K562 (cell line): Measurements from ENCODE around the gene RBBP4. TPM values are rescaled to one million over a fixed set of nuclear protein-coding genes. Genes with fewer than 3 reads are reported as not detected.

Source experiments
- BRF1 ChIP-seq: IDR thresholded peaks from 3 replicates; pipeline ENCODE4 v1.6.1; 2011; ENCODE audit warnings: borderline replicate concordance, mild to moderate bottlenecking; ENCODE audit not compliant: insufficient read length; ENCODE audit errors: extremely low read depth
- E2F5 ChIP-seq: sonication (generic); formaldehyde crosslinking; IDR thresholded peaks from 2 replicates; pipeline ENCODE4 v1.8.0; 2022; ENCODE audit warnings: mild to moderate bottlenecking, missing genetic modification reagents
- ELF1 ChIP-seq: fragments of 200-800 bp; sonication (Bioruptor generic); IDR thresholded peaks from 2 replicates; pipeline ENCODE4 v1.6.1; 2016; ENCODE audit warnings: missing genetic modification characterization, missing compliant biosample characterization
- FOXP4 ChIP-seq: sonication (generic); formaldehyde crosslinking; IDR thresholded peaks from 2 replicates; pipeline ENCODE4 v1.8.0; 2022; ENCODE audit warnings: mild to moderate bottlenecking, missing genetic modification reagents, borderline replicate concordance
- HLTF ChIP-seq: fragments of 450-650 bp; IDR thresholded peaks from 2 replicates; pipeline ENCODE4 v1.6.1; 2016
- KHSRP ChIP-seq: fragments of 450-650 bp; IDR thresholded peaks from 2 replicates; pipeline ENCODE4 v1.6.1; 2017
- L3MBTL2 ChIP-seq: fragments of 450-650 bp; IDR thresholded peaks from 2 replicates; pipeline ENCODE4 v1.6.1; 2016; ENCODE audit warnings: mild to moderate bottlenecking, moderate library complexity
- MEIS2 ChIP-seq: fragments of 450-650 bp; IDR thresholded peaks from 2 replicates; pipeline ENCODE4 v1.6.1; 2014; ENCODE audit warnings: mild to moderate bottlenecking; ENCODE audit not compliant: partially characterized antibody
- POLR2B ChIP-seq: fragments of 450-650 bp; IDR thresholded peaks from 2 replicates; pipeline ENCODE4 v1.6.1; 2018; ENCODE audit warnings: low read depth; ENCODE audit not compliant: partially characterized antibody
- SAFB ChIP-seq: fragments of 200-400 bp; formaldehyde crosslinking; IDR thresholded peaks from 2 replicates; pipeline ENCODE4 v1.6.1; 2017; ENCODE audit warnings: low read depth, low read length, borderline replicate concordance
- SFPQ ChIP-seq: fragments of 200-400 bp; formaldehyde crosslinking; IDR thresholded peaks from 2 replicates; pipeline ENCODE4 v1.6.1; 2017; ENCODE audit warnings: mild to moderate bottlenecking, low read depth, low read length, moderate library complexity
- SRSF3 ChIP-seq: fragments of 200-400 bp; formaldehyde crosslinking; IDR thresholded peaks from 2 replicates; pipeline ENCODE4 v1.6.1; 2016; ENCODE audit warnings: mild to moderate bottlenecking, low read length, moderate library complexity; ENCODE audit not compliant: insufficient read depth
- TCFL5 ChIP-seq: fragments of 250-450 bp; sonication (Bioruptor Pico); conservative IDR thresholded peaks from 2 replicates; pipeline ENCODE4 v1.6.1; 2021; ENCODE audit warnings: mild to moderate bottlenecking, moderate library complexity, matching md5 sums
- TEAD2 ChIP-seq: fragments of 450-650 bp; IDR thresholded peaks from 2 replicates; pipeline ENCODE4 v1.6.1; 2016; ENCODE audit warnings: missing genetic modification characterization, control low read depth, missing compliant biosample characterization
- USF2 ChIP-seq: sonication (generic); formaldehyde crosslinking; IDR thresholded peaks from 2 replicates; pipeline ENCODE4 v1.5.0; 2020; ENCODE audit warnings: missing genetic modification reagents
- ZFPM2 ChIP-seq: fragments of 250-450 bp; sonication (Bioruptor Pico); IDR thresholded peaks from 2 replicates; pipeline ENCODE4 v1.5.1; 2022; ENCODE audit warnings: mild to moderate bottlenecking
- ZNF408 ChIP-seq: fragments of 250-450 bp; sonication (Bioruptor Pico); IDR thresholded peaks from 2 replicates; pipeline ENCODE4 v1.4.0; 2020; ENCODE audit warnings: low read depth, mild to moderate bottlenecking, moderate library complexity
- ZNF444 ChIP-seq: fragments of 250-450 bp; sonication (Bioruptor Pico); IDR thresholded peaks from 2 replicates; pipeline ENCODE4 v1.4.0; 2020; ENCODE audit warnings: mild to moderate bottlenecking, moderate library complexity
- ZNF445 ChIP-seq: fragments of 250-450 bp; sonication (Bioruptor Pico); IDR thresholded peaks from 2 replicates; pipeline ENCODE4 v1.4.0; 2020; ENCODE audit warnings: low read depth, mild to moderate bottlenecking, moderate library complexity
- ZNF57 ChIP-seq: fragments of 450-650 bp; formaldehyde crosslinking; IDR thresholded peaks from 2 replicates; pipeline ENCODE4 v1.4.0; 2020; ENCODE audit warnings: mild to moderate bottlenecking, moderate library complexity
- ZNF740 ChIP-seq, 3 experiments: fragments of 200-800 bp in 1 of 3; sonication (Bioruptor generic) in 1 of 3; sonication (generic) in 1 of 3; formaldehyde crosslinking in 1 of 3; IDR thresholded peaks; 2 replicates each; pipeline versions ENCODE4 v1.6.1 to v1.8.0; 2016 to 2022; ENCODE audit warnings: mild to moderate bottlenecking in 2 of 3, missing compliant biosample characterization in 2 of 3, missing genetic modification characterization in 2 of 3, missing genetic modification reagents in 1 of 3
- ZSCAN29 ChIP-seq: fragments of 450-650 bp; IDR thresholded peaks from 2 replicates; pipeline ENCODE4 v1.6.1; 2017
- polyA plus RNA-seq, 8 experiments: library from polyadenylated mRNA; depleted of rRNA in 4 of 8; stranded (reverse) in 5 of 8; unstranded in 3 of 8; fragments of >200 nt; fragmentation: Nextera tagmentation in 2 of 8; fragmentation: Illumina TruSeq in 1 of 8; extraction: Ambion mirVana in 2 of 8; extraction: Trizol in 1 of 8; gene quantifications; 2 replicates each; pipeline versions ENCODE4 v1.2.1 to v1.2.3, GENCODE V29; 2011 to 2014; ENCODE audit warnings: inconsistent platforms in 1 of 8, missing spikeins in 1 of 8
- total RNA-seq, 7 experiments: library from RNA; depleted of rRNA in 6 of 7; stranded (reverse); fragments of >200 nt in 6 of 7; fragmentation: Illumina TruSeq in 2 of 7; extraction: Trizol in 2 of 7; gene quantifications; 2 replicates each; pipeline versions ENCODE4 v1.2.1 to v1.2.3, GENCODE V29; 2011 to 2021; ENCODE audit warnings: low replicate concordance in 1 of 7

RBBP4 gene
- total and polyA plus RNA-seq, 9 of the 15 experiments (the other 6 are each of a cell fraction or from before 2014, with no cell fraction given): 185 to 409 (median 259) TPM

- peak; percentile 86 for TF ChIP-seq ZNF444
- peak; percentile 99 for TF ChIP-seq L3MBTL2
- TF ChIP-seq ZFPM2 (CRISPR knock-in tag): 0 out of 2 replicates have a peak, but pooled peaks have one; percentile 26
- peak; percentile 88 for TF ChIP-seq ELF1 (tag)
- no peak for TF ChIP-seq ZSCAN29
- TF ChIP-seq SRSF3: peak; percentile 78; the same call in 1 of the 2 replicates
- TF ChIP-seq BRF1: no peak
- peak; percentile 95 for TF ChIP-seq TEAD2 (tag)
- TF ChIP-seq POLR2B: peak; percentile 85
- TF ChIP-seq KHSRP: no peak
- no peak for TF ChIP-seq SAFB
- peak; percentile 73 for TF ChIP-seq MEIS2
- peak; percentile 92 for TF ChIP-seq ZNF57 (CRISPR knock-in tag)
- no peak for TF ChIP-seq SFPQ
- peak; percentile 86 for TF ChIP-seq E2F5
- TF ChIP-seq TCFL5 (CRISPR knock-in tag): peak; percentile 94
- TF ChIP-seq ZNF445 (CRISPR knock-in tag): peak; percentile 96
- peak; percentile 77; the same call in 1 of the 2 replicates for TF ChIP-seq FOXP4 (CRISPR knock-in tag)
- no peak for TF ChIP-seq ZNF740 (CRISPR knock-in tag; IDR thresholded peaks at IDR 0.05)
- peak; percentile 70 to 92 for TF ChIP-seq ZNF740 (tag; IDR thresholded peaks at IDR 0.05)
- no peak for TF ChIP-seq ZNF408
- TF ChIP-seq HLTF: peak; percentile 65; the same call in 1 of the 2 replicates
- peak; percentile 97 for TF ChIP-seq USF2 (CRISPR knock-in tag)
Measured at GRCh38 chr1:32650752-32651460, at the start of gene RBBP4 (continued).
